ENCODE data around the gene RMI2.
A peak's percentile ranks its signal among the peaks of the same experiment; 100 is the strongest.

RMI2 gene

GRCh38 chr16:11342021-11342855 lies 3.0 kb upstream of the RMI2 start:
- H3K4me3 ChIP-seq (ENCODE audit: insufficient read depth, low read depth, low read length, poor library complexity, severe bottlenecking): no peak overlapping the region
- no peak overlapping the region for H3K27ac ChIP-seq (ENCODE audit: insufficient read depth, low read length, poor library complexity, severe bottlenecking)
- H3K36me3 ChIP-seq (ENCODE audit: control insufficient read depth, insufficient read depth, low read length): no peaks in the 10 kb centered on the region
- H3K27me3 ChIP-seq (replicated peaks; ENCODE audit: control insufficient read depth, insufficient read depth, low read length, poor library complexity, severe bottlenecking): no peaks in the 10 kb centered on the region
- no peaks in the 10 kb centered on the region for H3K9me3 ChIP-seq (ENCODE audit: control insufficient read depth, low read length)
- no peak for DNase-seq
- peaks cover 3% of the 10 kb centered on the region for H3K4me1 ChIP-seq (ENCODE audit: control insufficient read depth, insufficient read depth, low read length, poor library complexity, severe bottlenecking)

DNA sequence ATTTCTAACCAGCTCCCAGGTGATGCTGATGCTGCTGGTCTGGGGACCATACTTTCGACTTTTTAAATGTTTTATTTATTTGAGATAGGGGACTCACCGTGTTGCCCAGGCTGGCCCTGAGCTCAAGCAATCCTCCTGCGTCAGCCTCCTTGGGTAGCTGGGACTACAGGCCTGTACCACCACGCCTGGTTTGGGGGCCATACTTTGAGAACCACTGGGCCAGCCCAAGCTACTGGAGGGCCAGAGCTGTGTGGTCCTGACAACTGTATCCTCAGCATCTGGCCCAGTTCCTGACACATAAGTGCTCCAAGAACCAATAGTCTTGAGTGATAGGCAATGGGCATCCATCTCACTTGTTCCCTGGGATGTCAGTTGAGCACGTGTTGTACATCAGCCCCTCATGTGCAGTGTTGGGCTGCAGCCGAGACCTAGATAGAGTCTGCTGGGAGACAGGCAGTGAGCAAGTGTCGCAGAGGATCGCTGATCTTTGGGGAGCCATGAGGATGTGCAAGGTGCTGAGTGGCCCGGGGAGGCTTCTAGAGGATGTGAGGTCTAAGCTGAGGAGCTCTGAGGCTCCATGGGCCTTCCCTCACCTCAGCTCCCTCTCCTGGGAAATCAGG lies 1.6 kb downstream of the RMI2 start:
- no peak overlapping the region for H3K4me3 ChIP-seq (ENCODE audit: insufficient read depth, low read depth, low read length, poor library complexity, severe bottlenecking)
- H3K36me3 ChIP-seq (ENCODE audit: control insufficient read depth, insufficient read depth, low read length): no peaks in the 10 kb centered on the region
- H3K4me1 ChIP-seq (ENCODE audit: control insufficient read depth, insufficient read depth, low read length, poor library complexity, severe bottlenecking): peaks cover 3% of the 10 kb centered on the region
- H3K27ac ChIP-seq (ENCODE audit: insufficient read depth, low read length, poor library complexity, severe bottlenecking): no peak overlapping the region
- no peaks in the 10 kb centered on the region for H3K27me3 ChIP-seq (replicated peaks; ENCODE audit: control insufficient read depth, insufficient read depth, low read length, poor library complexity, severe bottlenecking)
- DNase-seq: no peak
- no peaks in the 10 kb centered on the region for H3K9me3 ChIP-seq (ENCODE audit: control insufficient read depth, low read length)

- peaks cover 3% of the 10 kb centered on the region for H3K4me1 ChIP-seq (ENCODE audit: control insufficient read depth, insufficient read depth, low read length, poor library complexity, severe bottlenecking)
- no peaks in the 10 kb centered on the region for H3K36me3 ChIP-seq (ENCODE audit: control insufficient read depth, insufficient read depth, low read length)
- no peaks in the 10 kb centered on the region for H3K9me3 ChIP-seq (ENCODE audit: control insufficient read depth, low read length)
- no peak overlapping the region for H3K4me3 ChIP-seq (ENCODE audit: insufficient read depth, low read depth, low read length, poor library complexity, severe bottlenecking)
- H3K27ac ChIP-seq (ENCODE audit: insufficient read depth, low read length, poor library complexity, severe bottlenecking): no peak overlapping the region
- DNase-seq: no peak
- H3K27me3 ChIP-seq (replicated peaks; ENCODE audit: control insufficient read depth, insufficient read depth, low read length, poor library complexity, severe bottlenecking): no peaks in the 10 kb centered on the region
These were observed 2.6 kb downstream of the RMI2 start for GRCh38 chr16:11347831-11348230.

DNA sequence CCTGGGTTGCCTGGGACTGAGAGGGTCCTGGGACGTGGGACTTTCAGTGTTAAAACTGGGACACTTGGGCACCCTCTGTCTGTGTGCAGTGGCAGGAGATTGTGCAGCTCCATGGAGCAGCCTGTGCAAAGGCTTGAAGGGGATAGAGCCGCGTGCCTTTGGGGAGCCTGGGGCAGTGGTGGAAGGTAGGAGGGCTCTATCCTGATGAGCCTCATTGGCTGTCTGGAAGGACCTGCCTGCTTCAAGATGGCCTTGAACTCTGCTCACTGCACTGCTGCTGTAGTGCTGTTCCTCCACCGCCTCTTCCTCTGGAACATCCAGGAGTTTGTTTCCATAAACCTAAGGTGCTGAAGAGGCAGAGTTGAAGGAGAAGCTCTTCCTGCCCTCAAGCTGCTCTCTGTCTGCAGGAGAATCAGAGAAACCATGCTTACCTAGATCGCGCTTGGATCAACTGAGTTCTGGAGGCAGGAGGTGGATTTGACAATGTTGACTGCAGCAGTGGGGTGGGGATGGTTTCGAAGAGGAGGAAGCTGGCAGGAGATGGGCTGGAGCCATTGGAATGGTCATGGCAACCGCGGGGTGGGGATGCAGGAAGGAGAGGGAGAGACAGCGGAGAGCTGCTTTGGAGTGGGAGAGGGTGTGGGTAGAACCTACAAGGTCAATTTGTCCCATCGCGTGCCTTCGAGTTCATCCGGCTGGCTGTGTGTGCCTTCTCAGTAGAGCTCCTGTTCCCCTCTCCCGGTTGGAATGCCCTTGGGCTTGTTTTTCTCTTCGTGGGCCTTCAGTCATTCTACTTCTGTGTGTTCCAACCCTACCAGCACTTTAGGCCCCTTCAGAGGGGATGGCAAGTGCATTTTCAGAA lies 3.7 kb downstream of the RMI2 start:
- Histone ChIP-seq H3K36me3 (ENCODE audit: control insufficient read depth, insufficient read depth, low read length) (no peaks in the 10 kb centered on the region), H3K4me3 (ENCODE audit: insufficient read depth, low read depth, low read length, poor library complexity, severe bottlenecking) (no peak overlapping the region), H3K4me1 (ENCODE audit: control insufficient read depth, insufficient read depth, low read length, poor library complexity, severe bottlenecking) (peaks cover 6% of the 10 kb centered on the region), H3K27me3 (replicated peaks; ENCODE audit: control insufficient read depth, insufficient read depth, low read length, poor library complexity, severe bottlenecking) (no peaks in the 10 kb centered on the region), H3K9me3 (ENCODE audit: control insufficient read depth, low read length) (no peaks in the 10 kb centered on the region), H3K27ac (ENCODE audit: insufficient read depth, low read length, poor library complexity, severe bottlenecking) (no peak overlapping the region)
- no peak for DNase-seq

DNA sequence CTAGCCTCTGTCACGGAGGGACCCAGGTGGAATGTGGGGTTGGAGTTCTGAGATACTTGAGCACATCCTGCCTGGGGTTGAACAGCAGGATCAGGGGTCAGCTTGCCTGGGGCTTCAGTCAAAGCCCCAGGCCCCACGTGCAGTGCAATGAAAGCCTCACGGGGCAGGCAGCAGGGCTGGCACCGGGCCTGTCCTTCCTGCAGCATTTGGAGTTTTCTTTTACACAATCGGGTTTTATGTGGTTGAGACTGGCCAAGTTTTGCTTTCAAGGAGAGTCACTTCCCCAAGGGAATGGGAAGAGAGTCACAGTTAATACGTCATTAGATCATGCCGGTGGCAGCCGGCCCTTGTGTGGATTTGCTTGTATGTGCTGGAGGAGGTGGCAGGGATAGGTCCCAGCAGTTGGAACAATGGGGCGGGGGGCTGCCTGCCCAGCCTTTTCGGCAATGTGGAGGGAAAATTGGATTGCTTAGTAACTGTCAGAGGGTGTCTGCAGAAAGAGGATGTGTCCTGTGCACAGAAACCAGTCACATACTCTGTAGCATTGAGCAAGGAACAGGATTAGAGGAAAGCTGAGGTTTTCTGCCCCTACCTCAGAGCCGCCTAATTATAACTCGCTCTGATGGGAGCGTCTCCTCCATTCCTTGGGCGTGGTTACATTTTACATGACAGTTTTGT lies 4.5 kb downstream of the RMI2 start:
- no peaks in the 10 kb centered on the region for H3K36me3 ChIP-seq (ENCODE audit: control insufficient read depth, insufficient read depth, low read length)
- no peaks in the 10 kb centered on the region for H3K27me3 ChIP-seq (replicated peaks; ENCODE audit: control insufficient read depth, insufficient read depth, low read length, poor library complexity, severe bottlenecking)
- H3K9me3 ChIP-seq (ENCODE audit: control insufficient read depth, low read length): no peaks in the 10 kb centered on the region
- H3K27ac ChIP-seq (ENCODE audit: insufficient read depth, low read length, poor library complexity, severe bottlenecking): no peak overlapping the region
- no peak overlapping the region for H3K4me3 ChIP-seq (ENCODE audit: insufficient read depth, low read depth, low read length, poor library complexity, severe bottlenecking)
- DNase-seq: no peak
- peaks cover 12% of the 10 kb centered on the region for H3K4me1 ChIP-seq (ENCODE audit: control insufficient read depth, insufficient read depth, low read length, poor library complexity, severe bottlenecking)

GRCh38 chr16:11350519-11350918 lies 5.3 kb downstream of the RMI2 start:
- Histone ChIP-seq H3K4me1 (ENCODE audit: control insufficient read depth, insufficient read depth, low read length, poor library complexity, severe bottlenecking) (peaks cover 20% of the 10 kb centered on the region), H3K27ac (ENCODE audit: insufficient read depth, low read length, poor library complexity, severe bottlenecking) (no peak overlapping the region)

GRCh38 chr16:11350921-11351335 lies 5.7 kb downstream of the RMI2 start:
- Histone ChIP-seq H3K27ac (ENCODE audit: insufficient read depth, low read length, poor library complexity, severe bottlenecking) (no peak overlapping the region), H3K27me3 (replicated peaks; ENCODE audit: control insufficient read depth, insufficient read depth, low read length, poor library complexity, severe bottlenecking) (no peaks in the 10 kb centered on the region), H3K4me1 (ENCODE audit: control insufficient read depth, insufficient read depth, low read length, poor library complexity, severe bottlenecking) (peaks cover 23% of the 10 kb centered on the region), H3K9me3 (ENCODE audit: control insufficient read depth, low read length) (no peaks in the 10 kb centered on the region), H3K4me3 (ENCODE audit: insufficient read depth, low read depth, low read length, poor library complexity, severe bottlenecking) (no peak overlapping the region), H3K36me3 (ENCODE audit: control insufficient read depth, insufficient read depth, low read length) (no peaks in the 10 kb centered on the region)
- DNase-seq: no peak

More at GRCh38 chr16:11350519-11350918, 5.3 kb downstream of the RMI2 start:
- Histone ChIP-seq H3K27me3 (replicated peaks; ENCODE audit: control insufficient read depth, insufficient read depth, low read length, poor library complexity, severe bottlenecking) (no peaks in the 10 kb centered on the region), H3K4me3 (ENCODE audit: insufficient read depth, low read depth, low read length, poor library complexity, severe bottlenecking) (no peak overlapping the region), H3K36me3 (ENCODE audit: control insufficient read depth, insufficient read depth, low read length) (no peaks in the 10 kb centered on the region), H3K9me3 (ENCODE audit: control insufficient read depth, low read length) (no peaks in the 10 kb centered on the region)
- DNase-seq: no peak

DNA sequence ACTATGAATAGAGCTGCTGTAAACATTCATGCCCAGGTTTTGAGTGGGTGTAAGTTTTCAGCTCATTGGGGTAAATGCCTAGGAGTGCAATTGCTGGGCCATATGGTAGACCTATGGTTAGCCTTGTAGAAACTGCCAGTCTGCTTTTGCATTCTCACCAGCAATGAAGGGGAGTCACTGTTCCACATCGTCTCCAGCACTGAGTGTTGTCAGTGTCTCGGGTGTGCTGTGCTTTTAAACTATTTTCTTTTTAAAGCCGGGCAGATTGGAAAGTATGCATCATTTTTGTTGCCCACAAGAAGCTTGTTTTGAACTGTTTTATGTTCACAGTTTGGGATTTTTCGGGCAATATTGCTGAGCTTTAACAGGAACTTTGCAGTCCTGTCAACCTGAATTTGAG lies 7.9 kb downstream of the RMI2 start:
- H3K36me3 ChIP-seq (ENCODE audit: control insufficient read depth, insufficient read depth, low read length): no peaks in the 10 kb centered on the region
- peaks cover 22% of the 10 kb centered on the region for H3K4me1 ChIP-seq (ENCODE audit: control insufficient read depth, insufficient read depth, low read length, poor library complexity, severe bottlenecking)
- DNase-seq: no peak
- no peak overlapping the region for H3K27ac ChIP-seq (ENCODE audit: insufficient read depth, low read length, poor library complexity, severe bottlenecking)
- H3K27me3 ChIP-seq (replicated peaks; ENCODE audit: control insufficient read depth, insufficient read depth, low read length, poor library complexity, severe bottlenecking): no peaks in the 10 kb centered on the region
- H3K4me3 ChIP-seq (ENCODE audit: insufficient read depth, low read depth, low read length, poor library complexity, severe bottlenecking): no peak overlapping the region
- H3K9me3 ChIP-seq (ENCODE audit: control insufficient read depth, low read length): no peaks in the 10 kb centered on the region

DNA sequence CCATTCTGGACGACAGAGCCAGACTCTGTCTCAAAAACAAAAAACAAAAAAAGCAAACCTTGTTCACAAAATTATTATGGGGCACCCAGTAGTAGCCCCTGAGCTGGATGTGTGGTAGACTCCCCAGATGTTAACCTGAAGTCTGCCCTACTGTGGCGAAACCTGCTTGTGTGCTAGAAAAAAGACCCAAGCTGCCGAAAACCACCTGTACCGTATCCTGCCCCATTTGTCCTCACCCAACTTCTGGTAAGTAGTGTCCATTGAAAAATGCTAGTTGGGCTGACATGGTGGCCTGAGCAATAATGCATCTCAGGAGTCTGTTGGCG lies 9.1 kb downstream of the RMI2 start:
- Histone ChIP-seq H3K36me3 (ENCODE audit: control insufficient read depth, insufficient read depth, low read length) (no peaks in the 10 kb centered on the region), H3K9me3 (ENCODE audit: control insufficient read depth, low read length) (no peaks in the 10 kb centered on the region), H3K4me1 (ENCODE audit: control insufficient read depth, insufficient read depth, low read length, poor library complexity, severe bottlenecking) (peaks cover 22% of the 10 kb centered on the region), H3K27me3 (replicated peaks; ENCODE audit: control insufficient read depth, insufficient read depth, low read length, poor library complexity, severe bottlenecking) (no peaks in the 10 kb centered on the region), H3K27ac (ENCODE audit: insufficient read depth, low read length, poor library complexity, severe bottlenecking) (peak overlapping the region; percentile 19), H3K4me3 (ENCODE audit: insufficient read depth, low read depth, low read length, poor library complexity, severe bottlenecking) (peak overlapping the region; percentile 41)
- DNase-seq: no peak
